ENCODE results near the gene NRXN3.

- no peak for TF ChIP-seq CTCF (conservative IDR thresholded peaks at IDR 0.05 in 1 of 2, IDR thresholded peaks at IDR 0.05 in 1 of 2; ENCODE audit: low read depth in 1 of 2, low read length in 2 of 2)
- TF ChIP-seq EZH2 (IDR thresholded peaks at IDR 0.05; ENCODE audit: low read length, missing control alignments): no peak
These were observed 531.1 kb downstream of the NRXN3 start for GRCh38 chr14:78701246-78701645.

All from fibroblast of lung (primary cell).